ENCODE results near the gene PTPRN2.
"Not testable (repeated sequence)": the region's sequence is repeated elsewhere in the genome, so short reads cannot be mapped to it uniquely, and the experiment has no call there.

The PTPRN2 gene

DNA sequence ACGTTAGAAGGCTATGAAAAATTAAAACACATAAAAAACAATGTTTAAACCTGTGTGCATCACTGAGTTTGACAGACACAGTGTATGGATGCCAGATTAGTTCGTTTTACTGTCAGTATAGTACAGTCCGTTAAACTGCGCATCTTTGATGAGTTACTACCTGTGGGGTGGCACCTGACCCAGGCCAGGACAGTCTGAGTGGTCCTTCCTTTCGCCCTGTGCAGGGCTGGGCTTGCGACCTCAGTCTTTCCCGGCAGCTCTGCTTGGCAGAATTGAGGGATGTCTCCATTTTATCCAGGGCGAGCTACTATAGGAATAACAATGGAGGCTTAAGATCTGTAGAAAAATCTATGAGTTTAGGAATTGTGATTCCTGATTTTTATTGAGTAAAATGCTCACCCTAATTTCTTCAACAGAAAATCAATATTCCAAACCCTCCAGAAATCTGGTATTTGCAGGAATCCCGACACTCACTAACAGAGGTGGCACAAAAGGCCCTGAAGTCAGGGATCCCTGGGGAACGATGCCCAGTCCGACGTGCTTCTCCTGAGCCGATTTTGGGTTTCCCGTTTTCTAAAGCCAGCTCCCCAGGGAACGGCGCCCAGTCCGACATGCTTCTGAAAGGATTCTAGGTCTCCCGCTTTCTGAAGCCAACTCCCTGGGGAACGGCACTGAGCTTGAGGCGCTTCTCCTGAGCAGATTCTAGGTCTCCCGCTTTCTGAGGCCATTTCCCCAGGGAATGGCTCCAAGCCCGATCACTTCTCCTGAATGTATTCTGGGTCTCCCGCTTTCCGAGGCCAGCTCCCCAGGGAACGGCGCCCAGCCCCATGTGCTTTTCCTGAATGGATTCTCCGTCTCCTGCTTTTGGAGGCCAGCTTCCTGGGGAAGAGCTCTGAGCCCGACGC is 873.2 kb downstream of the PTPRN2 start:
- no peak overlapping the region for H3K27ac ChIP-seq
- DNase-seq (ENCODE audit: low read depth, low spot score) = no peak

DNA sequence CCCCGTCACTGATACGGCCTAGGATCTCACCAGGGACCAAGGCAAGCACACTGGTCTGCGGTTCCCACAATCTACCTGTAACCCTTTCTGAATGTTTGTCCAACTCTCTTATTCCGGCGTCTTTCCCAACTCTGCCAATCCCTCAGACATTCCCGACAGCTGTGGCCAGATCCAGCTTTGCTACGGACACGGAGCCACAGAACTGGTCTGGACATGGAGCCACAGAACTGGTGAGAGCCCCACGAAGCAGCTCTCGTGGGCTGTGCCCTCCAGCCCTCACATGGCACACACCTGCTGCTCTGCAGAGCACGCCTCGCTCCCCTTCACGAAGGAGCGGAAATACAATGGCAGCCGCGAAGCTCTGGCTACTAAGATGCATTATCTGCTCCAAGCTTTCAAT is 874.0 kb downstream of the PTPRN2 start:
- DNase-seq (ENCODE audit: low read depth, low spot score) = no peak
- no peak overlapping the region for H3K27ac ChIP-seq

DNA sequence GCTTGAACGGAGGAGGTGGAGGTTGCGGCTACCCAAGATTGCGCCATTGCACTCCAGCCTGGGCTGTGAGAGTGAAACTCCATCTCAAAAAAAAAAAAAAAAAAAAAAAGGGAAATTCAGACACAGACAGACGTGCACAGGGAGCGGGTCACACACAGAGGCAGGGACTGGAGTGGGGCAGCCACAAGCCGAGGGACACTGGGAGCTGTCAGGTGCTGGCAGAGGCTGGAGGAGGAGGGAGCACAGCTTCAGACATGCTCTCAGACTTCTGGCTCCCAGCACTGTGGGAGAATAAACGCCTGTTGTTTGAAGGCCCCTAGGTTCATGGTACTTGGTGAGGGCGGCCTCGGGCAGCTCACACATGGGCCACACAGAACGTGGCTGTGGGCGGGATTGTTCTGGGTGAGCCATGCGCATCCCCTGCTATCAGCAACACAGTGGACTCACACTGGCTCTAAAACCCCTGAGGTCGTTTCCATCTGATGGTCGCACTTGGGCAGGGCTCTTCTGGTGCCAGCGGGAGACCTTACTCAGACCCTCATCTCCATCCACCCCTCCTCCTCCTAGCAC is 874.9 kb downstream of the PTPRN2 start:
- DNase-seq (ENCODE audit: low read depth, low spot score) = no peak
- no peak overlapping the region for H3K27ac ChIP-seq

DNA sequence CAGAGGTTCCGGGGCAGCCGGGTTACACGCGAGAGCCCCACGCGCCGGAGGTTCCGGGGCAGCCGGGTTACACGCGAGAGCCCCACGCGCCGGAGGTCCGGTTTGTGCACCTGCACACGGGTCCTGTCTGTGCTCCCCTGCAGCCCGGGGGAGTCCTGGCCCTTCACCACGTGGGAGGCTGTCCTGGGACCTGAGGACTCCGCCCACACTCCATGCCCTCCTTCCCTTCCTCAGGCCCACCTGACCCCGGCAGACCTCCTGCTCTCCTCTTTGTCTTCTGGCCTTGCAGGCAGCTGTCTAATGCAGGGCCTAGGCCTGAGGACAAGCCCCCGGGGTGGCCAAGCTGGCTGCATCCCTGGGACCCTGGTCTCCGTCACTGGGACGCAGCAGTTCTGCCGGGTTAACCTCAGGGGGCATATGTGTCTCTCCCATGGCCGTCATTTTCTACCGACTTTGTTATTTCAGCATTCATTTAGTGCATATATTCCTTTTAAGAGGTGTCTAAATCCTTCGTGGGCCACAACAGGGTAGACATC is 876.2 kb downstream of the PTPRN2 start:
- no peak for DNase-seq (ENCODE audit: low read depth, low spot score)
- H3K27ac ChIP-seq = no peak overlapping the region

DNA sequence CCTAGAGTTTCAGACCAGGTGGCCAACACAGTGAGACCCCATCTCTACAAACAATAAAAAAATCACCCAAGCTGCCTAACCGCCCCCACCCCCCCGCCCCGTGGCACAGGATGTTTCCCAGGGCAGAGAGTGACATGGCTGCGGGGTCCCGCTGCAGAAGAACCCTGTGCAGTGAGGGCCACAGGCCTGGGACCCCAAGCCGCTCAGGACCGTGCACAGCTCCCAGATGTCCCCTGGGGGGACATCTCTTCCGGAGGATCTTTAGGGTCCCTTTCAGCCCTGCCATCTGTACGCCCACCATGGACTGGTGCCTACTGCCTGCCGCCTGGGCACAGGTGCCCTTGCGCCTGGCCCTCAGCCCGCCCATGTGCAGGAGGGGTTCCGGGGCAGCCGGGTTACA is 877.2 kb downstream of the PTPRN2 start:
- no peak for DNase-seq (ENCODE audit: low read depth, low spot score)
- no peak overlapping the region for H3K27ac ChIP-seq

DNA sequence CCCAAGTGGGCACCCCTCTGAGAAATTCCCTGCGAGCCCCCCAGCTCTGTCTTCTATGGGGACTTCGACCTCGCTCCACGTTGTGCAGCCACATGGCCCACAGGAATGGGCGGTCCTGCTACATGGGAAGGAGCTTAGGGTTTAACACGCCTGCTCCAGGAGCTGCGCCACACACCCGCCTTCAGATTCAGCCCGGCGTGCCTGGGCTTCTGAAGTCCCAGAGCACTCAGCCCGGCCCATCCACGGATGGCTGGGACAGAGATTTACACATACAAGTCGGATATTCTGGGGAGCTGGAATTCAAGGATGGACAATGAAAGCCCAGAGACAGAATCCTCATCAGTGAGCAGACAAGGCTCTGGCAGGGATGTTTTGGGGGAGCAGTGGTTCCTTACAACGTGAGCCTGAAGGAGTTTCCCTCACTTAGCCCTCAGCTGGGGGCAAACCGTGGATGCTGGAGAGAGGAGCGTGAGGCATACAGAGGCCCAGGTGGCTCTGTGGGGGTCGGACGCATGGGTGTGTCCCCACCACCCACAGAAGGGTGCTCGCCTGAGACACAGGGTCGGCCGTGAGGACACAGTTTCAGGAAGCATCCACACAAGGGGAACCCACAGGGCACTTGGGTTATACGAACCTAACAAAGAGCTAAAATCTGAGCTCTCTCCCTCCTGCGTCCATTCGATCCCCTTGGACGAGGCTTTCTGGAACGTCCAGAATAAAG is 877.9 kb downstream of the PTPRN2 start:
- no peak for DNase-seq (ENCODE audit: low read depth, low spot score)
- no peak overlapping the region for H3K27ac ChIP-seq

DNA sequence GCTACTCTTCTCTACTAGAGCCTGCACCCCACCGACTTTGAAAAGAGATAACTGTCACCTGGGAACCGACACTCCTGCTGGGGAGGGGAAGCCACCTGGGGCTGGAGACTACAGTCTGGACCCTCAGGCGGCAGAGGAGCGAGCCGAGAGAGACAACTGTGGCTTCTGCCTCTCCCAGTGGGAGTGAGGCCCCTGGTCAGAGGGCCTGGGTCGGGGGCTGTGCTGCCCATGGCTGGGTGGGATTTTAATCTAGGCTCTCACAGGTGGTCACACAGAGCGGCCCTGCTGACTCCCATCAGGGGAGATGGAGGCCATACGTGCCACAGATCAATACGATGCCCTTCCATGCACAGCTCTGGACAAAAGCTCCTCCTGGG is 878.7 kb downstream of the PTPRN2 start:
- DNase-seq (ENCODE audit: low read depth, low spot score) = no peak
- no peak overlapping the region for H3K27ac ChIP-seq

DNA sequence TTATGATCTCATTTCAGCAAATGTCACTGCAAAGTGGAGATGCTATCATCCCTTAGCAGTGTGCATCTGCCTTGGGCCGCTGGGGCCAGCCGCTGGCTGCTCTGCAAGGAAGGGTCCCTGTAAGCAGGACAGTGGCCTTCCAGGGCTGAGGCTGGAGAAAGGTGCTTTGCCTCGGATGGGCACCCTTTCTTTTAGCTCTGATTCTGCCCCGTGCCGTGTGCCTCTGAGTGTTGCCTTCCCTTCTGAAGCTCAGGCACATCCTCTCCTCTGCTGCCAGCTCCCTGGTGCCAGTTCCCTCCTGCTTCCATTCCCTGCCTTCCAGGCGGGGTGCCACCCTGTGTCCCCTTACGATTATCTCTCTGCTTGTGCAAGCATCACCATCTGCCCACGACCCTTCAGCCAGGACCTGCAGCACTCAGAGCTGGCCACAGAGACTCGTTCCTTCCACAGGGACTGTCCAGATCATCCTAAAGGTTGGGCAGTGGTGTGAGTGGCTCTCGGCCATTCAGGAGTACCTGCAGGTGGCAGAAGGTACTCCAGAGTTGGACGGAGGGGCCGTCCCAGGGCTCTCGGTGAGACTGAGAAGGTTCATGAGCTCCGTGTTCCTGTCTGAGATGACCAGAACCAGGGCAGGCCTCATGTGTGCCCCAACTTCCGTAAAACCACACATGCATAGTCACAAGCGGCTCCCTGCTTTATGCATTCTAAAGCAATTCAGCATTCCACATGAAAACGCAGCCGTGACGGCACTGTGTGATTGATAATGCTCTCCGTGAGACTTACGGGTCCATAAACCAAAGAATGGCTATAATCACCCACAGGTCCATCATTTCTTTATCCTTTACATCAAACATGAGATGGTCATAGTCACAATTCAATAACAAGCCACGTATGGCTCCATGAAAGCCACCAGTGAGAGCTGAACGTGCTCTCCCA is 879.4 kb downstream of the PTPRN2 start:
- no peak overlapping the region for H3K27ac ChIP-seq
- DNase-seq (ENCODE audit: low read depth, low spot score) = no peak

DNA sequence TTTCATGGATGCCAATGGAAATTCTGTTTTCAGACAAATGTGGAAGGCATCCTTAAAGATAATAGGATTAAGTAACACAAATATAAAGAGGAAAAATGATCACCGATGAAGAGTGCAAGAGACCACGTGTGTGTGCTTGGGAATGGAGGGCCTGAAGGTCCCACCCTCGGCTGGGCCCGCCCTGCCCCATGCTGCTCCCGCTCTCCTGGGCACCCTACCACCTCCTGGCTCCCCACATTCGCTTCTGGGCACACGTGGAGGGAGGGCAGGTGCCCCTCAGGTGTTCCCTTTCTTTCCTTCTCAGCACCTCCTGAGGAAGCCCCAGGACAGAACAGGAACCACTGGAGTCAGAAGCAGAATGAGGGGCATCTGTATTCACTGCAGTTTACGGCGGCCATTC is 883.3 kb downstream of the PTPRN2 start:
- no peak for DNase-seq (ENCODE audit: low read depth, low spot score)
- H3K27ac ChIP-seq = no peak overlapping the region

DNA sequence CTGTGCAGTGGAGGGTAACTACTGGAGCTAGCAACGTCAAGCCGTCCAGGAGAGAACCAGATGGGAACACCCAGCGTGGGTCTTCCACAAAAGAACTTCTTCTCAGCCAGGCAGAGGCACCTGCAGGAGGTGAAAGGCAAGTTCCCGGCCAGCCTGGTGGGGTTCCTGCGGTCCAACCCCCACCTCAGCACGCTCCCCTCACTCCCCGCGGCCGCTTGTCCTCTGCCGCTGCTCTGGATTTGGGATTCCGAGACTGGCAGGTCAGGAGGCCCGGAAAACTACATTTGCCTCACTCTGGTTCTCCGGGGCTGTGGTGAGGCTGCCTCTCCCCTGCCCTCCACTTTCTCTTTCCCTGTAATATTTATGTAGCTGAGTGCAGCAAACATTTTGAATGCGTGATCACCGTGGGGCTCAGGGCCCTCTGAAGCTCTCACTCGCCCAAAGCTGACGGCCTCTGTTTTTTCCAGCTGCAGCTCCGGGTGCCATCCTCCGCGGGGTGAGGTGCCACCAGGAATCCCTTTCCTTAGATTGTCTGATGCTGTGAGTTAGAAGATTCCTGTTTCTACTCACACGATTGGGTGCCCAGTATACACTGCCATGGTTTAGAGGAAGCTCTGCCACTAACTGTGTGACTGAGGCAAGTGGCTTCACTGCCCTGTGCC is 884.0 kb downstream of the PTPRN2 start:
- no peak for DNase-seq (ENCODE audit: low read depth, low spot score)
- no peak overlapping the region for H3K27ac ChIP-seq

DNA sequence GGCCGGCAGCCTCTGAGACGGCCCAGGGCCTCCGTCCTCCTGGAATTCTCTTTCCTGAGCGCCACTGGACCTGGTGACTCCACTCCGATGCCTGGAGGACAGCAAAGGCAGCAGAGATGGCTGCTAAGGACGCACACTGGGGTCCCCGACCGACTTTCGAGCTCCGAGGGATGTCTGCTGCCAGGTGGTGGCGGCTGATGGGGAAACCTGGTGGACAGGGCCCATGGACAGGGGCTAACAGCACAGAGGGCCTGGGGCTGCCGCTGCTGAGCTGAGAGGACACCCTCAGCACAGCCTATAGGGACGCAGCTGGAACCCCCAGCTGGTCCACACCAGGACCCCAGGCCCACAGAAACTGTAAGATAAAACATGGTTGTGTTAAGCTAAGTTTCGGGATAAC is 884.5 kb downstream of the PTPRN2 start:
- H3K27ac ChIP-seq = no peak overlapping the region
- DNase-seq (ENCODE audit: low read depth, low spot score) = no peak

DNA sequence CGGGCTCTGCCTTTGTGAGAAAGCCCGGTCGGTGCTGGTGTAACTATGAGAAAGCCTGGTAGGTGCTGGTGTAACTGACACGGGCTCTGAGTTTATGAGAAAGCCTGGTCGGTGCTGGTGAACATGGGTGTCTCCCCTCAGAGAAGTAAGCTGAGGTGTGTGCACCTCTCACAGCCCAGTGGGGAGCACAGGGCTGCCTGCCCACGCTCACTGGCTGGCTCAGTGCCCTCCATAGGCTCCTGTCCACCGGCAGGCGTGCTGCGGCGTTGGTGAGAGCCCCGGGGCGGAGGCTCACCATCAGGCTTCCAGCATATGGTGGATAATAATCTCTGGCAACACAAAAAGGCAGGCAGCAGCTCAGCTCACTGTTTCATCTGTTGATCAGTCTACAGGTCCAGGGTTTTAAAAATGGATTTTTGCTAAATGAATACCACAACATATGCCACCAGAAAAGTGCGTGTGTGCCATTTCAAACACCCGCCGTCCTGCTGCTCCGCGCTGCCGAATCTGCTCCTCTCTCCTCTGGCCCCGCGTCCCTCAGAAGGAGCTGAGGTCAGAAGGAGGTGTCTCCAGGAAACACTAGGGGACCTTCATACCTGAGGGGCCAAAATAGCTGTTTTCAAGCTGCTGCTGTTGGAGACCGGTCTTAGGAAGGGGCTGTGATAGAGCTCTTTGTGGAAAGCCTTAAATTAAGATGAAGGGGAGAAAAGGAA is 885.2 kb downstream of the PTPRN2 start:
- H3K27ac ChIP-seq = no peak overlapping the region
- DNase-seq (ENCODE audit: low read depth, low spot score) = no peak

DNA sequence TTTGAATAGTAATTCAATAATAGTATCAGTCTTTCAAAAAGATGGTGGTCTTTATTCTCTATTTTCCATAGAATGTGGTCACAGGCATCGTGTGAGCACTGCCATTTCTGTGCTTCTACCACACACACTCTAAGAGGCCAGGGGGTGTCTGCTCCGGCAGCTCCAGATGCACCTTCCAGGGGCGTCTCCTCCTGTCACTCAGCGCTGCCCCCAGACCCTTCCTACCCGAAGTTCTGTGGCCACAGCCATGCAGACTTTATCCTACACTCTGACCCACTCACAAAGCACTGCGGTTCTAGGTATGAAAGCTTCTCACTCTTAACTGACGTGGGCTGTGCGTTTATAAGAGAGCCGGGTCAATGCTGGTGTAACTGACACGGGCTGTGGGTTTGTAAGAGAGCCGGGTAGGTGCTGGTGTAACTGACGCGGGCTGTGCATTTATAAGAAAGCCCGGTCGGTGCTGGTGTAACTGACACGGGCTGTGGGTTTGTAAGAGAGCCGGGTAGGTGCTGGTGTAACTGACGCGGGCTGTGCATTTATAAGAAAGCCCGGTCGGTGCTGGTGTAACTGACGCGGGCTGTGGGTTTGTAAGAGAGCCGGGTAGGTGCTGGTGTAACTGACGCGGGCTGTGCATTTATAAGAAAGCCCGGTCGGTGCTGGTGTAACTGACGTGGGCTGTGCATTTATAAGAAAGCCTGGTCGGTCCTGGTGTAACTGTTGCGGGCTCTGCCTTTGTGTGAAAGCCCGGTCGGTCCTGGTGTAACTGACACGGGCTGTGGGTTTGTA is 886.0 kb downstream of the PTPRN2 start:
- not testable (repeated sequence) for DNase-seq (ENCODE audit: low read depth, low spot score); H3K27ac ChIP-seq

DNA sequence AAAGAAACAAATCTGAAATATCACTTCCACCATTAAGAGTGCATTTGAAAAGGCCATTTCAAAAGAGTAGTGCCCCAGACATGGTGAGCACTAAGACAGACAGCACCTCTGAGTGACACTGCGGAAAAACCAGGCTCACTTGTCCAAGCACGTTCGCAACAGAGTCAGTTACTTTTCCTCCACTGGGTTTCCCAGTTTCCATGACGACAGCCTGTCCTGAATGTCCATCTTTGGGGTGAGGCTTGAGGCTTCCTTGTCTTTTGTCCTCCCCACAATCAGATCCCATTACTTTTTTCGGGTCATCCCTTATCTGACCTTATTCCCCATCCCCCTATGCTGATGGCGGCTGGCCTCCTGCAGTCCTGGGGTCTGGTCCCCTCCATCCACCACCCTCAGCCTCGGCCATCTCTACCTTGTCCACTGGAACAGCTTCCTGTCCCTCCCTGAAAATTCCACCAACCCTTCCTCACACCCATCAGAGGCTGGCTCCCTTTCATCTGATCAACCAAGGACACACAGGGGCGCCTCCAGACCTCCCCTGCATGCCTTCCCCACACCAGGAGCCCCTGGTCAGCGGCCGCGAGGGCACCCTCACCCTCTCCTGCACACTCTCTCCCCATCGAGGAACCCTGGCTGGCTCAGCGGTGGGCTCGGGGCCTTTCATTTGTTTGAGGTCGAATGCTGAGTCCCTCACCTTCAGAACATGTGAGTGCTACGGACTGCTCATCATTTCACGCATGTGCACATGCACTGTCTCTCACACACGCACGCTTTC is 887.2 kb downstream of the PTPRN2 start:
- DNase-seq (ENCODE audit: low read depth, low spot score) = no peak
- no peak overlapping the region for H3K27ac ChIP-seq

DNA sequence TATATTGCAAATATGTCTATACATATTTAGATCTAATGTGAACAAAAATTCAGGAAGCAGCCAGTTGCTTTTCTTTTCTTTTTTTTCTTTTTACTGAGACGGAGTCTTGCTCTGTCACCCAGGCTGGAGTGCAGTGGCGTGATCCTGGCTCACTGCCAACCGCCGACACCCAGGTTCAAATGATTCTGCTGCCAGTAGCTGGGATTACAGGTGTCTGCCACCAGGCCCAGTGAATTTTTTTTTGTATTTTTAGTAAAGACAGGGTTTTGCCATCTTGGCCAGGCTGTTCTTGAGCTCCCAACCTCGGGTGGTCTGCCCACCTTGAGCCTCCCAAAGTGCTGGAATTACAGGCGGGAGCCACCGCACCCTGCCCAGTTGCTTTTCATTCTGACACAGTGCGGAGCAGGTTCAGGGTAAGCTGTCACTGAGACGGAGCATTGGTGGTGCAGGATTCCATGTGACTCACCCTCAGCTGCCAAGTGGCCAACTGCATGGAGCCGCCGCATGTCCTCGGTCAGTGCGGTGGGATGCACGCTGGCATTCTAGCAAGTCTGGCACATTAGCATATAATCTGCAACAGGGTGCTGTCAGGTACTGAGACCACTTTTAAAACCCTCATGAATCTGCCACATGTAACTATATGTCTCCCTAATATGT is 888.1 kb downstream of the PTPRN2 start:
- H3K27ac ChIP-seq = no peak overlapping the region
- no peak for DNase-seq (ENCODE audit: low read depth, low spot score)

DNA sequence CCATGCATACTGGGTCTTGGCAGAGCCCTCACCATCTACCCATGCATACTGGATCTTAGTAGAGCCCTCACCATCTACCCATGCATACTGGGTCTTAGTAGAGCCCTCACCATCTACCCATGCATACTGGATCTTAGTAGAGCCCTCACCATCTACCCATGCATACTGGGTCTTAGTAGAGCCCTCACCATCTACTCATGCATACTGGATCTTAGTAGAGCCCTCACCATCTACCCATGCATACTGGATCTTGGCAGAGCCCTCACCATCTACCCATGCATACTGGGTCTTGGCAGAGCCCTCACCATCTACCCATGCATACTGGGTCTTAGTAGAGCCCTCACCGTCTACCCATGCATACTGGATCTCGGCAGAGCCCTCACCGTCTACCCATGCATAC is 890.3 kb downstream of the PTPRN2 start:
- DNase-seq (ENCODE audit: low read depth, low spot score); H3K27ac ChIP-seq: not testable (repeated sequence)

DNA sequence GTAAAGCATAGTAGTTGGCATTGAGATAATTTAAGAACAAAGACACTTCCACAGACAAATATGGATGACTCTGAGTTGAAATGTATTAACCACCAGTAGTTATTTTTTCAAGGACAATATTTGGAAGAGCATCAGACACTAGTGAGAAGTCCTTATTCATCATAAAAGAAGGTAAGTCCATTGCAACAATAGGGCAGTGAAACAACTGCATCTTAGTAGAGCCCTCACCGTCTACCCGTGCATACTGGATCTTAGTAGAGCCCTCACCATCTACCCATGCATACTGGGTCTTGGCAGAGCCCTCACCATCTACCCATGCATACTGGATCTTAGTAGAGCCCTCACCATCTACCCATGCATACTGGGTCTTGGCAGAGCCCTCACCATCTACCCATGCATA is 892.0 kb downstream of the PTPRN2 start:
- not testable (repeated sequence) for DNase-seq (ENCODE audit: low read depth, low spot score); H3K27ac ChIP-seq

Measured in epithelial cell of prostate (primary cell).